Measurements from ENCODE around the gene GALNT12.

Gene GALNT12

GRCh38 chr9:98805506-98806272 is 1.8 kb upstream of the GALNT12 start:
- DNase-seq: no peak

GRCh38 chr9:98806394-98807035 is 955 bp upstream of the GALNT12 start:
- DNase-seq: no peak

GRCh38 chr9:98807814-98808195 is 335 bp downstream of the GALNT12 start:
- DNase-seq: peak; percentile 24

- DNase-seq: no peak
These were observed 943 bp downstream of the GALNT12 start for GRCh38 chr9:98808411-98808815.

GRCh38 chr9:98808875-98809274 is 1.4 kb downstream of the GALNT12 start:
- no peak for DNase-seq

- no peak for DNase-seq
These were observed 2.0 kb downstream of the GALNT12 start for GRCh38 chr9:98809311-98810101.

- no peak for DNase-seq
These were observed 2.8 kb downstream of the GALNT12 start for GRCh38 chr9:98810102-98810842.

- DNase-seq: no peak
These were observed 3.7 kb downstream of the GALNT12 start for GRCh38 chr9:98811051-98811650.

GRCh38 chr9:98815391-98815951 is 8.0 kb downstream of the GALNT12 start:
- DNase-seq: no peak

GRCh38 chr9:98818764-98819163 is 11.3 kb downstream of the GALNT12 start:
- DNase-seq: no peak

- no peak for DNase-seq
These were observed 11.8 kb downstream of the GALNT12 start for GRCh38 chr9:98819231-98819630.

- DNase-seq: no peak
These were observed 14.4 kb downstream of the GALNT12 start for GRCh38 chr9:98821831-98822230.

- DNase-seq: no peak
These were observed 15.2 kb downstream of the GALNT12 start for GRCh38 chr9:98822661-98823060.

- DNase-seq: no peak
These were observed 16.3 kb downstream of the GALNT12 start for GRCh38 chr9:98823666-98824334.

GRCh38 chr9:98825414-98825813 is 17.9 kb downstream of the GALNT12 start:
- DNase-seq: no peak

- DNase-seq: no peak
These were observed 19.2 kb downstream of the GALNT12 start for GRCh38 chr9:98826716-98827115.

GRCh38 chr9:98829766-98830165 is 22.3 kb downstream of the GALNT12 start:
- DNase-seq: no peak

GRCh38 chr9:98830554-98830953 is 23.1 kb downstream of the GALNT12 start:
- DNase-seq: no peak

- DNase-seq: no peak
These were observed 24.2 kb downstream of the GALNT12 start for GRCh38 chr9:98831696-98832095.

- DNase-seq: no peak
These were observed 25.3 kb downstream of the GALNT12 start for GRCh38 chr9:98832768-98833089.

GRCh38 chr9:98833090-98833956 is 25.9 kb downstream of the GALNT12 start:
- DNase-seq: no peak
